MV-4-11 (cell line): ENCODE measurements around the gene ADCY4.
"Not testable (repeated sequence)": the region's sequence is repeated elsewhere in the genome, so short reads cannot be mapped to it uniquely, and the experiment has no call there.

Experiments used
- DNase-seq: peaks from one replicate; lab custom pipeline; 2025; lab: John Stamatoyannopoulos, UW

The ADCY4 gene

GRCh38 chr14:24338843-24339242 is 4.0 kb upstream of the ADCY4 start:
- DNase-seq: no peak

- no peak for DNase-seq
These were observed 2.9 kb upstream of the ADCY4 start for GRCh38 chr14:24337824-24338175.

GRCh38 chr14:24337144-24337823 is 2.4 kb upstream of the ADCY4 start:
- no peak for DNase-seq

GRCh38 chr14:24335461-24336171 is 745 bp upstream of the ADCY4 start:
- peak; percentile 34 for DNase-seq

- DNase-seq: peak; percentile 79
These were observed 2.4 kb downstream of the ADCY4 start for GRCh38 chr14:24332268-24332993.

- DNase-seq: no peak
These were observed 3.1 kb downstream of the ADCY4 start for GRCh38 chr14:24331731-24332267.

- DNase-seq: no peak
These were observed 3.7 kb downstream of the ADCY4 start for GRCh38 chr14:24330973-24331674.

- peak; percentile 92 for DNase-seq
These were observed 5.1 kb downstream of the ADCY4 start for GRCh38 chr14:24329736-24330135.

- DNase-seq: peak; percentile 42
These were observed 5.7 kb downstream of the ADCY4 start for GRCh38 chr14:24329073-24329663.

DNA sequence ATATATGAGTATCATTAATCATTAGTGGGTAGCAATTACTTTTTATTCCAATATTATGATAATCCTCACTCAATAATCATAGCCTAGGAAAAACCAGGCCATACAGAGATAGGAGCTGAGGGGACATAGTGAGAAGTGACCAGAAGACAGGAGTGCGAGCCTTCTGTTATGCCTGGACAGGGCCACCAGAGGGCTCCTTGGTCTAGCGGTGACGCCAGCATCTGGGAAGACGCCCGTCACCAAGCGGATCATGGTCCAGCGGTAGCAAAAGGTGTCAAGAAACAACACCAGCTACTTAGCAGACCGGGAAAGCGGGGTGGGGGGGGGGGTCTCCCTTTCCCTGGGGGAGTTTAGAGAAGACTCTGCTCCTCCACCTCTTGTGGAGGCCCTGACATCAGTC is 7.0 kb downstream of the ADCY4 start:
- DNase-seq: not testable (repeated sequence)

DNA sequence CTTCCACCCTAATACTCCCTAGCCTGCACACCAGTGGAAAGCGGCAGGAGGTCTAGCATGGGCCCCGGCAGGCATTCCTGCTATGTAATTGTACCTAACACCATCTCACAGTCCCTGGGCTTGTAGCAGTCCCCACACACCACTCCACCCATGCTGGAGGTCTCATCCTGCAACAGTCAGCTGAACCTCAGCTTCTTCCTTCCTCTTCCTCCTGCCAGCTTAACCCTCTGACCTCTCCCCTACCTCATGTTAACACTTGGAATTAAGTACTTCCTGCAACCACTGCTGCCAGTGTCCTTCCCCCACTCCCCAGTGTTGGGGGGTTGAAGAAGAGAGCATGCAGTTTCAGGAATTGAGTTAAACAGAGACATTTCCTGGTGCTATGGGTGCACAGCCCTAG is 7.6 kb downstream of the ADCY4 start:
- peak; percentile 87 for DNase-seq

DNA sequence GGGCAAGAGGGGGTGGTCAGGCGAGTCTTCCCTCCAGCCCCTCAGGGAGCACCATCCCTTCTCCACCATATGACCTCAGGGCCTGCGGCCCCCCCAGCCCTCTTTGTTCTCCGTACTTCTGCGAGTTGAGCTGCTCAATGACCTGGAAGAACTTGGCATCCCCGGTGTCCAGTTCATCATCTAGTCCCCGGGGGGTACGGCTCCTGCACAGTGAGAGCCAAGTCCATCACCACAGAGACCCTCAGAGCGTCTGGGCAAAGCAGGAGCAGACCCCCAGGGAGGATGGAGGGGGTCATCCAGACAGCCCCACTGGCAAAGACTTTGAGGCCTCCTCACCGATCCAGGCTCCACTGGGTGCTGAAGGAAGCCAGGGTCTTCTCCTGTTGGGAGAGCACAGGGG is 8.9 kb downstream of the ADCY4 start:
- DNase-seq: no peak

- DNase-seq: no peak
These were observed 9.8 kb downstream of the ADCY4 start for GRCh38 chr14:24325041-24325530.

GRCh38 chr14:24324024-24324423 is 10.8 kb downstream of the ADCY4 start:
- DNase-seq: no peak

- no peak for DNase-seq
These were observed 11.5 kb downstream of the ADCY4 start for GRCh38 chr14:24323341-24323740.

DNA sequence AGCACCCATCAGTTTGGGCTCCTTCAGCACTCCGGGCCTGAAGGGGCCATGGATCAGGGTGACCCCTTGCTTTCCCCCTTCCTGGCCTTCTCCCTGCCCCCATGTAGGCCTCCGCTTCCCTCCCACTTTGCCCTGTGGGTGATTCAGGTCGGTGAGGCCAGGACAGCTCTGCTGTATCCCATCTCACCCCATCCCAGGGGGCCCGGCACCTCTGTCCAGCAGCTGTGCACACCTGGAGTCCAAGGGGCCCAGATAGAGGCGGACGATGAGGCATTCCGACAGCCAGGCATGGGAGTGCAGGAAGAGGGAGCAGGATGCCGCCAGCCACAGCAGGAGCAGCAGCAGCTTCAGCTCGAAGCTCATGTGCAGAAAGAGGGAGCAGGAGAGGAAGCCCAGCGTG is 12.2 kb downstream of the ADCY4 start:
- DNase-seq: no peak

DNA sequence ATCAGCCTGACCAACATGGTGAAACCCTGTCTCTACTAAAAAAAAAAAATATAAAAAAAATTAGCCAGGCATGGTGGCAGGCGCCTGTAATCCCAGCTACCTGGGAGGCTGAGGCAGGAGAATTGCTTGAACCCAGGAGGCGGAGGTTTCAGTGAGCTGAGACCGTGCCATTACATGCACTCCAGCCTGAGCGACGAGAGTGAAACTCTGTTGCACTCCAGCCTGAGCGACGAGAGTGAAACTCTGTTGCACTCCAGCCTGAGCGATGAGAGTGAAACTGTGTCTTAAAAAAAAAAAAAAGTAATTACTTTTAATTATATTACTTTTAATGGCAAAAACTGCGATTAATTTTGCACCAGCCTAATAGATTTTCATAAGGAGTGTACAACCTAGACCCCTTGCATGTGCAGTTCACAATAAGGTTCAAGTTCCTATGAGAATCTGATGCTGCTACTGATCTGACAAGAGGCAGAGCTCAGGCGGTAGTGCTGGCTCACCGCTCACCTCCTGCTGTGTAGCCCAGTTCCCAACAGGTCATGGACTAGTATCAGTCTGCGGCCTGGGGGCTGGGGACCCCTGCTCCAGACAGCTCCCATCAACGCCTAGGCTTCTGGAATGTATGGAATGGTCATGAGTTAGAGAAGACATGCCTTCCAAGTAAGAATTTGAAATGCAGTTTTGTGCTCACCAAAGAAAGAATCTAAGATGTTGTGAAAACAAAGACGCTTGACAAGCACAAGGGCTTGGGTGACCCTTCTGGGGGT is 13.5 kb downstream of the ADCY4 start:
- DNase-seq: no peak

GRCh38 chr14:24317141-24317928 is 17.5 kb downstream of the ADCY4 start:
- DNase-seq: no peak

- no peak for DNase-seq
These were observed 18.3 kb downstream of the ADCY4 start for GRCh38 chr14:24316597-24316950.
